Endothelial cell of umbilical vein (primary cell): ENCODE data around the gene CYP2A13.
"Not testable (repeated sequence)": the region's sequence is repeated elsewhere in the genome, so short reads cannot be mapped to it uniquely, and the experiment has no call there.

Experiments
- CTCF ChIP-seq, 2 donors: IDR thresholded peaks; 1 replicate in 1 of 2; 2 replicates in 1 of 2; pipeline ENCODE4 v1.5.1; 2011; ENCODE audit warnings: low read length in 2 of 2, mild to moderate bottlenecking in 2 of 2, moderate library complexity in 2 of 2, control low read depth in 1 of 2, inconsistent platforms in 1 of 2, low read depth in 1 of 2; ENCODE audit not compliant: insufficient read depth in 1 of 2; ENCODE audit errors: extremely low read depth in 1 of 2
- EZH2 ChIP-seq: IDR thresholded peaks from 2 replicates; pipeline ENCODE4 v1.6.1; 2012; ENCODE audit warnings: borderline replicate concordance, low read depth, mild to moderate bottlenecking, moderate library complexity, low read length, inconsistent platforms; ENCODE audit not compliant: severe bottlenecking
- FOS ChIP-seq: IDR thresholded peaks from 2 replicates; pipeline ENCODE4 v1.6.1; 2011; ENCODE audit warnings: mild to moderate bottlenecking, low read length, moderate library complexity, borderline replicate concordance; ENCODE audit not compliant: insufficient read depth
- GATA2 ChIP-seq: IDR thresholded peaks from 2 replicates; pipeline ENCODE4 v1.7.0; 2011; ENCODE audit warnings: low read depth, mild to moderate bottlenecking, moderate library complexity, mixed read lengths, low read length; ENCODE audit not compliant: insufficient read length, insufficient read depth
- JUN ChIP-seq: IDR thresholded peaks from 2 replicates; pipeline ENCODE4 v1.6.1; 2011; ENCODE audit warnings: borderline replicate concordance, low read depth; ENCODE audit not compliant: insufficient read length, insufficient read depth
- MAX ChIP-seq: IDR thresholded peaks from 2 replicates; pipeline ENCODE4 v1.6.1; 2011; ENCODE audit not compliant: insufficient read depth, insufficient read length
- MYC ChIP-seq: IDR thresholded peaks from one replicate; pipeline ENCODE4 v1.6.1; 2011; ENCODE audit warnings: mild to moderate bottlenecking, low read depth, low read length
- POLR2A ChIP-seq: IDR thresholded peaks from 2 replicates; pipeline ENCODE4 v1.6.1; 2012; ENCODE audit warnings: low read depth, mild to moderate bottlenecking, control low read depth, low read length
- POLR2AphosphoS5 ChIP-seq: IDR thresholded peaks from 2 replicates; pipeline ENCODE4 v1.6.1; 2012; ENCODE audit warnings: low read depth, mild to moderate bottlenecking, control low read depth, low read length, moderate library complexity; ENCODE audit not compliant: insufficient read depth

- not testable (repeated sequence) for TF ChIP-seq CTCF (IDR thresholded peaks at IDR 0.05; ENCODE audit: extremely low read depth in 1 of 2, insufficient read depth in 1 of 2, low read depth in 1 of 2, low read length in 2 of 2); EZH2; MYC; POLR2AphosphoS5; POLR2A; GATA2; JUN; MAX; FOS
Observed at GRCh38 chr19:41120929-41121911, 33.0 kb downstream of the CYP2A13 start.
